Glutamatergic neuron (in vitro differentiated cells): ENCODE results near the gene MMP14. TPM values are rescaled to one million over a fixed set of nuclear protein-coding genes. Genes with fewer than 3 reads are reported as not detected.

Experiments
- DNase-seq: peaks from one replicate; pipeline ENCODE4 v3.0.0; 2022
- H3K27ac Mint-ChIP-seq: one replicate; pipeline ENCODE4 v1.8.0; 2020; ENCODE audit warnings: mild to moderate bottlenecking, mixed read lengths, inconsistent platforms; ENCODE audit not compliant: unreplicated experiment
- H3K27me3 Mint-ChIP-seq: one replicate; pipeline ENCODE4 v1.8.0; 2020; ENCODE audit warnings: mild to moderate bottlenecking, moderate library complexity, mixed read lengths, inconsistent platforms; ENCODE audit not compliant: unreplicated experiment
- H3K36me3 Mint-ChIP-seq: one replicate; pipeline ENCODE4 v1.8.0; 2020; ENCODE audit warnings: mild to moderate bottlenecking, mixed read lengths, inconsistent platforms; ENCODE audit not compliant: unreplicated experiment
- H3K4me1 Mint-ChIP-seq: one replicate; pipeline ENCODE4 v1.8.0; 2020; ENCODE audit warnings: mild to moderate bottlenecking, low read depth, mixed read lengths, inconsistent platforms; ENCODE audit not compliant: unreplicated experiment
- H3K4me3 Mint-ChIP-seq: one replicate; pipeline ENCODE4 v1.8.0; 2020; ENCODE audit warnings: mild to moderate bottlenecking, mixed read lengths, inconsistent platforms; ENCODE audit not compliant: unreplicated experiment
- H3K9me3 Mint-ChIP-seq: one replicate; pipeline ENCODE4 v1.8.0; 2020; ENCODE audit warnings: mild to moderate bottlenecking, moderate library complexity, mixed read lengths, inconsistent platforms; ENCODE audit not compliant: unreplicated experiment
- total RNA-seq: library from RNA; stranded (reverse); fragmentation: NEBNext Ultra II Directional; extraction: Animal tissue kit (Norgen Biotek cat#: 25700); gene quantifications from one replicate; pipeline ENCODE4 v1.2.1, GENCODE V29; 2021; ENCODE audit not compliant: unreplicated experiment
- TF ChIP-seq, protein P1 (sequence below): fragments of 200-600 bp; sonication (generic); IDR thresholded peaks from one replicate; pipeline ENCODE4 v1.5.0; 2021; ENCODE audit not compliant: partially characterized antibody, unreplicated experiment

MMP14 gene
- total RNA-seq, 1 donor from 2014 or later: 162 TPM

DNA sequence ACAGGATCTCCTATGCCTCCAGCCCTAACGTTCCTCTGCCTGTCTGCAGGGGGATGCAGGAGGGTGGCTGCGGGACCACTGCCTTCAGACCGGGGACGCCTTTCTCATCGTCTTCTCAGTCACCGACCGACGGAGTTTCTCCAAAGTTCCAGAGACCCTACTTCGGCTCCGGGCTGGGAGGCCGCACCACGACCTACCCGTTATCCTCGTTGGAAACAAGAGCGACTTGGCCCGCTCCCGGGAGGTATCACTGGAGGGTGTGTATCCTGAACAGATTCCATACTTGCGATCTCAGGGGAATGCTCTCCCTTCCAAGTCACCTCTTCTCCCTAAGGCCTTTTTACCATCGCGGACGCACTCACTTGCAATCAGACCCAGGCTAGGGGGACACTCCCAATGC is 49.6 kb downstream of the MMP14 start:
- H3K4me3 Mint-ChIP-seq: peak overlapping the region; percentile 99
- H3K4me1 Mint-ChIP-seq: peaks cover 61% of the 10 kb centered on the region
- H3K27me3 Mint-ChIP-seq: peaks cover 37% of the 10 kb centered on the region
- TF ChIP-seq, protein P1, sequence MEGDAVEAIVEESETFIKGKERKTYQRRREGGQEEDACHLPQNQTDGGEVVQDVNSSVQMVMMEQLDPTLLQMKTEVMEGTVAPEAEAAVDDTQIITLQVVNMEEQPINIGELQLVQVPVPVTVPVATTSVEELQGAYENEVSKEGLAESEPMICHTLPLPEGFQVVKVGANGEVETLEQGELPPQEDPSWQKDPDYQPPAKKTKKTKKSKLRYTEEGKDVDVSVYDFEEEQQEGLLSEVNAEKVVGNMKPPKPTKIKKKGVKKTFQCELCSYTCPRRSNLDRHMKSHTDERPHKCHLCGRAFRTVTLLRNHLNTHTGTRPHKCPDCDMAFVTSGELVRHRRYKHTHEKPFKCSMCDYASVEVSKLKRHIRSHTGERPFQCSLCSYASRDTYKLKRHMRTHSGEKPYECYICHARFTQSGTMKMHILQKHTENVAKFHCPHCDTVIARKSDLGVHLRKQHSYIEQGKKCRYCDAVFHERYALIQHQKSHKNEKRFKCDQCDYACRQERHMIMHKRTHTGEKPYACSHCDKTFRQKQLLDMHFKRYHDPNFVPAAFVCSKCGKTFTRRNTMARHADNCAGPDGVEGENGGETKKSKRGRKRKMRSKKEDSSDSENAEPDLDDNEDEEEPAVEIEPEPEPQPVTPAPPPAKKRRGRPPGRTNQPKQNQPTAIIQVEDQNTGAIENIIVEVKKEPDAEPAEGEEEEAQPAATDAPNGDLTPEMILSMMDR: no peak
- peak overlapping the region; percentile 95 for H3K27ac Mint-ChIP-seq
- peaks cover 8% of the 10 kb centered on the region for H3K36me3 Mint-ChIP-seq
- peaks cover 34% of the 10 kb centered on the region for H3K9me3 Mint-ChIP-seq
- DNase-seq: no peak

DNA sequence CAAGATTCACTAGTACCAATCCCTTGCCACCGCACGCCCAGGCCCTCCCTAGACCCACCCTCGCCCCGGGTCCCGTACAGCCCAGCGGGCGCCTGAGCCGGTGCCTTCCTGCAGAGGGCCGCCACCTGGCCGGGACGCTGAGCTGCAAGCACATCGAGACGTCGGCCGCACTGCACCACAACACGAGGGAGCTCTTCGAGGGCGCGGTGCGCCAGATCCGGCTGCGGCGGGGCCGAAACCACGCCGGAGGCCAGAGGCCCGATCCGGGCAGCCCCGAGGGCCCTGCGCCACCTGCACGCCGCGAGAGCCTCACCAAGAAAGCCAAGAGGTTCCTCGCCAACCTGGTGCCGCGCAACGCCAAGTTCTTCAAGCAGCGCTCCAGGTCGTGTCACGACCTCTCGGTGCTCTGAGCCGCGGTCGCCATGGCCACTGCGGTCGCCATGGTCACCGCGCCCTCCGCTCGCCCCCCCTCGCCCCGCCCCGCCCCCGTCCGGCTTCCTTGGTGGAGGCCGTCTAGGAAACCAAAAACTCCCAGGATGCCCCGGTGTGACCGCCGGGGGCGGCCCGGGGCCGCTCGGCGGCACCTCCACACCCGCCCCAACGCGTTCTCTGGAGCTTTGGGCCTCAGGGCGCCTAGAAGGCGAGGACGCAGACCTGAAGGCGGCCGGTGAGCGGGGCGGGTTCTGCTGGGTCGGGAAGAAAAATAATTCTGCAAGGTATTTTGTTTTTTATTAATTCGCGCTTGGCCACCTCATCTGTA is 50.3 kb downstream of the MMP14 start:
- DNase-seq: peak; percentile 84
- TF ChIP-seq, protein P1: no peak
- H3K36me3 Mint-ChIP-seq: peaks cover 8% of the 10 kb centered on the region
- H3K4me3 Mint-ChIP-seq: peak overlapping the region; percentile 99
- peaks cover 33% of the 10 kb centered on the region for H3K9me3 Mint-ChIP-seq
- H3K27me3 Mint-ChIP-seq: peaks cover 34% of the 10 kb centered on the region
- H3K4me1 Mint-ChIP-seq: peaks cover 57% of the 10 kb centered on the region
- peak overlapping the region; percentile 100 for H3K27ac Mint-ChIP-seq

DNA sequence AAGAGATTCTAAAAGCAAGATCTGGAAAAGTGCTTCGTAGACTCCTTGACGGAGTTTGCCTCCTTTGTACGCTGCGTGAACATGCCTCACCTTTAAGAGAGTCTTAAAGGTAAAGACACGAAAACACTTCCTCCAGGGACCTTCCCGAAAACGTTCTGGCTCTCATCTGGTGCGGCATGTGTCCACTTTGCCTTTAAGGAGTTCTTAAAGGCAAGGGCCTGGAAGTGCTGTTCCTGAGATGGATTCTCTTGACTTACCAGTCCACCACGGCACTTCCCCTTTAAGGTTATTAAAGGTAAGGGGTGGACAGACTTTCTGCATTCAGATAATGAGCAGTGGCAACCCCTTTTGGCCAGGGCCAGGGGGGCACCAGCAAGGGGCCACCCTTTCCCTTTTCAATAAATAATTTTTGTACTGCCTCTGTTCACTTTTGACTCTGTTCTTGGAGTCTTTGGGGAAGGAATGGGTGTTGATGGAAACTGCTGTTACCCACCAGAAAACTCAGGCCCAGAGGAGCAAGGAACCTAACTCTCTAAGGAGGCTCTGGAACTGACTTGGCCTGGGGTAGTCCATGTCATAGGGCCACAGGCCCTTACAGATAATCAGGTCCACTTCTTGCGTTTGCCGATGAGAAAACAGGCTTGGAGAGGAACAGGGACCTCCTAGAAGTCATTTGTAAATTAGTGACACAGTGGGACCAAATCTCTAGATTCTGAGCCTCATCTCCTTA is 51.0 kb downstream of the MMP14 start:
- TF ChIP-seq, protein P1: no peak
- H3K9me3 Mint-ChIP-seq: peaks cover 32% of the 10 kb centered on the region
- peaks cover 8% of the 10 kb centered on the region for H3K36me3 Mint-ChIP-seq
- peaks cover 56% of the 10 kb centered on the region for H3K4me1 Mint-ChIP-seq
- peak overlapping the region; percentile 99 for H3K4me3 Mint-ChIP-seq
- H3K27me3 Mint-ChIP-seq: peaks cover 29% of the 10 kb centered on the region
- DNase-seq: peak; percentile 67
- peak overlapping the region; percentile 100 for H3K27ac Mint-ChIP-seq

DNA sequence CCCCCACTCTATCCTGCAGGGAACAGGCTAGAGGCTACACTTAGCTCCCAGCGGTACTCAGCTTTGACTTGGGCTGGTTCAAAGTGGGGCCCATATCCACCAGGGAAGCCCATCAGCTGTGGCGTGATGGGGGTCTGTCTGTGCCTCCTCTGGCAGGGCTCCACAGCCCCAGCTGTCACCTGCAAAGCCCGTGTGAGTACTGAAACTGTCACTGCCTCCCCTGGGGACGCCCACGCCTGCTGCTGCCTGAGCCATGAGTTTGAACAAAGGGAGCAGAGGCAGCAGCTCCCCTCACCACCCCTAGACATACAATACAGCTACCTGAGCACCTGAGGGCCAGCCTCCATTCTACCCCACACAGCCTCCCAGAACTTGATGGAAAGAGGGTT is 51.6 kb downstream of the MMP14 start:
- Mint-ChIP-seq H3K9me3 (peaks cover 33% of the 10 kb centered on the region), H3K27ac (peak overlapping the region; percentile 100), H3K36me3 (peaks cover 8% of the 10 kb centered on the region), H3K27me3 (peaks cover 24% of the 10 kb centered on the region), H3K4me3 (peak overlapping the region; percentile 99), H3K4me1 (peaks cover 57% of the 10 kb centered on the region)
- TF ChIP-seq, protein P1: no peak
- peak; percentile 82 for DNase-seq

DNA sequence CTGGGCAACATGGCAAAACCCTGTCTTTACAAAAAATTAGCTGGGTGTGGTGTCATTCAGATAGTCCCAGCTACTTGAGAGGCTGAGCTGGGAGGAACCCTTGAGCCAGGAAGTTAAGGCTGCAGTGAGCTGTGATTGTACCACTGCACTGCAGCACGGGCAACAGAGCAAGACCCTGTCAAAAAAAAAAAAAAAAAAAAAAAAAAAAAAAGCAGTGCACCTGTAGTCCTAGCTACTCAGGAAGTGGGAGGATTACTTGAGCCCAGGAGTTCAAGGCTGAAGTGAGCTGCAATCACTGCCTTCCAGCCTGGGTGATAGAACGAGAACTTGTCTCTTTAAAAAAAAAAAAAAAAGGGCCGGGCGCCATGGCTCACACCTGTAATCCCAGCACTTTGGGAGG is 52.3 kb downstream of the MMP14 start:
- no peak overlapping the region for H3K4me3 Mint-ChIP-seq
- peaks cover 23% of the 10 kb centered on the region for H3K27me3 Mint-ChIP-seq
- peaks cover 7% of the 10 kb centered on the region for H3K36me3 Mint-ChIP-seq
- DNase-seq: no peak
- H3K4me1 Mint-ChIP-seq: peaks cover 62% of the 10 kb centered on the region
- H3K27ac Mint-ChIP-seq: peak overlapping the region; percentile 100
- TF ChIP-seq, protein P1: no peak
- H3K9me3 Mint-ChIP-seq: peaks cover 29% of the 10 kb centered on the region
